Endothelial cell of umbilical vein (primary cell): ENCODE measurements around the gene NPY. TPM values are rescaled to one million over a fixed set of nuclear protein-coding genes. Genes with fewer than 3 reads are reported as not detected.

Experiments
- BruUV-seq: library from RNA; stranded (reverse); fragments of 400-500 nt; replicated peaks from 2 replicates; lab custom pipeline; 2021; lab: Mats Ljungman, UMichigan
- CTCF ChIA-PET: fragments of 300-600, 350-600 bp; sonication (Branson Sonifier 250); formaldehyde crosslinking; loops from one replicate; lab custom pipeline; 2021; ENCODE audit warnings: antibody characterized with exemption, inconsistent platforms; lab: Charles Lee
- POLR2A ChIA-PET: fragments of 300-600, 350-600 bp; sonication (Branson Sonifier 250); formaldehyde crosslinking; loops from one replicate; lab custom pipeline; 2021; ENCODE audit warnings: antibody characterized with exemption, inconsistent platforms; lab: Charles Lee
- DNase-seq: peaks from one replicate; pipeline ENCODE4 v3.0.0-alpha.2; 2011; ENCODE audit warnings: low read depth, low spot score
- FAIRE-seq: peaks from 2 replicates; lab custom pipeline; 2011; peaks lifted over from hg19 to GRCh38; lab: Jason Lieb, UNC
- H2AFZ ChIP-seq: 2 replicates; pipeline ENCODE4 v1.6.0; 2012; ENCODE audit warnings: low read depth, low read length, control low read depth, inconsistent platforms
- H3K27ac ChIP-seq: 2 replicates; pipeline ENCODE4 v1.5.1; 2011; ENCODE audit warnings: low read depth, mild to moderate bottlenecking, control low read depth, low read length, moderate library complexity; ENCODE audit not compliant: insufficient read depth
- H3K27me3 ChIP-seq, 2 experiments: 2 replicates each; pipeline versions ENCODE4 v1.6.0 to v1.6.1; 2011; ENCODE audit warnings: low read length in 2 of 2, mixed read lengths in 1 of 2; ENCODE audit not compliant: control insufficient read depth in 2 of 2, insufficient read depth in 2 of 2
- H3K36me3 ChIP-seq, 2 experiments: 2 replicates in 1 of 2; 3 replicates in 1 of 2; pipeline ENCODE4 v1.5.1; 2011; ENCODE audit warnings: low read length in 2 of 2, mild to moderate bottlenecking in 1 of 2, moderate library complexity in 1 of 2; ENCODE audit not compliant: control insufficient read depth in 2 of 2, insufficient read depth in 2 of 2; ENCODE audit errors: extremely low read depth in 1 of 2
- H3K4me1 ChIP-seq: 3 replicates; pipeline ENCODE4 v1.5.1; 2011; ENCODE audit warnings: mild to moderate bottlenecking, low read length; ENCODE audit not compliant: control insufficient read depth, insufficient read depth; ENCODE audit errors: extremely low read depth
- H3K4me2 ChIP-seq: 2 replicates; pipeline ENCODE4 v1.6.1; 2011; ENCODE audit warnings: low read length, control low read depth, mixed read lengths; ENCODE audit not compliant: insufficient read depth
- H3K4me3 ChIP-seq, 3 experiments: fragments of 200-600 bp in 1 of 3; sonication (generic), shearing (Covaris generic) in 1 of 3; replicated peaks in 1 of 3; 2 replicates each; pipeline ENCODE4 v1.5.1; 2011 to 2016; ENCODE audit warnings: control low read depth in 3 of 3, low read length in 3 of 3, mild to moderate bottlenecking in 2 of 3, inconsistent platforms in 1 of 3, low read depth in 1 of 3, moderate library complexity in 1 of 3; ENCODE audit not compliant: insufficient read depth in 1 of 3
- H3K79me2 ChIP-seq: 2 replicates; pipeline ENCODE4 v1.6.0; 2012; ENCODE audit warnings: low read length, inconsistent platforms; ENCODE audit not compliant: control insufficient read depth, insufficient read depth
- H3K9ac ChIP-seq: replicated peaks from 2 replicates; pipeline ENCODE3; 2011; ENCODE audit warnings: low read length, control low read depth; ENCODE audit not compliant: insufficient read depth; ENCODE audit errors: extremely low read depth
- H3K9me1 ChIP-seq: replicated peaks from 3 replicates; pipeline ENCODE4 v1.6.0; 2011; ENCODE audit warnings: mild to moderate bottlenecking, low read length; ENCODE audit not compliant: control insufficient read depth, insufficient read depth; ENCODE audit errors: extremely low read depth
- H3K9me3 ChIP-seq: replicated peaks from 2 replicates; pipeline ENCODE4 v1.5.1; 2012; ENCODE audit warnings: low read length, inconsistent platforms; ENCODE audit not compliant: control insufficient read depth, insufficient read depth
- H4K20me1 ChIP-seq: replicated peaks from 2 replicates; pipeline ENCODE3; 2011; ENCODE audit warnings: mild to moderate bottlenecking, low read length; ENCODE audit not compliant: control insufficient read depth, insufficient read depth; ENCODE audit errors: extremely low read depth
- EZH2 ChIP-seq: IDR thresholded peaks from 2 replicates; pipeline ENCODE4 v1.6.1; 2012; ENCODE audit warnings: borderline replicate concordance, low read depth, mild to moderate bottlenecking, moderate library complexity, low read length, inconsistent platforms; ENCODE audit not compliant: severe bottlenecking
- FOS ChIP-seq: IDR thresholded peaks from 2 replicates; pipeline ENCODE4 v1.6.1; 2011; ENCODE audit warnings: mild to moderate bottlenecking, low read length, moderate library complexity, borderline replicate concordance; ENCODE audit not compliant: insufficient read depth
- GATA2 ChIP-seq: IDR thresholded peaks from 2 replicates; pipeline ENCODE4 v1.7.0; 2011; ENCODE audit warnings: low read depth, mild to moderate bottlenecking, moderate library complexity, mixed read lengths, low read length; ENCODE audit not compliant: insufficient read length, insufficient read depth
- JUN ChIP-seq: IDR thresholded peaks from 2 replicates; pipeline ENCODE4 v1.6.1; 2011; ENCODE audit warnings: borderline replicate concordance, low read depth; ENCODE audit not compliant: insufficient read length, insufficient read depth
- MYC ChIP-seq: IDR thresholded peaks from one replicate; pipeline ENCODE4 v1.6.1; 2011; ENCODE audit warnings: mild to moderate bottlenecking, low read depth, low read length
- POLR2A ChIP-seq: IDR thresholded peaks from 2 replicates; pipeline ENCODE4 v1.6.1; 2012; ENCODE audit warnings: low read depth, mild to moderate bottlenecking, control low read depth, low read length
- POLR2AphosphoS5 ChIP-seq: IDR thresholded peaks from 2 replicates; pipeline ENCODE4 v1.6.1; 2012; ENCODE audit warnings: low read depth, mild to moderate bottlenecking, control low read depth, low read length, moderate library complexity; ENCODE audit not compliant: insufficient read depth
- dilution Hi-C: fragments of 300-500 bp; cut with MboI; formaldehyde crosslinking; loops from one replicate; pipeline ENCODE4 v1.15.0; 2019; ENCODE audit warnings: low sequenced_read_pairs; ENCODE audit not compliant: extremely low pct_ligation_motif_present
- intact Hi-C: fragments of 100-400 bp; cut with micrococcal nuclease; formaldehyde crosslinking; loops from one replicate; pipeline ENCODE4 v1.10.0; 2022
- polyA plus RNA-seq, 4 experiments: library from polyadenylated mRNA; depleted of rRNA in 3 of 4; stranded (reverse) in 3 of 4; unstranded in 1 of 4; fragments of >200 nt; gene quantifications; 2 replicates each; pipeline versions ENCODE4 v1.2.1 to v1.2.3, GENCODE V29; 2011 to 2012; ENCODE audit warnings: missing spikeins in 1 of 4
- total RNA-seq: library from RNA; stranded (reverse); gene quantifications from 2 replicates; pipeline ENCODE4 v1.2.3, GENCODE V29; 2021
- TF ChIP-seq, protein P1 (sequence below): IDR thresholded peaks from 2 replicates; pipeline ENCODE4 v1.6.1; 2011; ENCODE audit not compliant: insufficient read depth, insufficient read length
- TF ChIP-seq, protein P2 (sequence below), 2 donors: IDR thresholded peaks; 1 replicate in 1 of 2; 2 replicates in 1 of 2; pipeline ENCODE4 v1.5.1; 2011; ENCODE audit warnings: low read length in 2 of 2, mild to moderate bottlenecking in 2 of 2, moderate library complexity in 2 of 2, control low read depth in 1 of 2, inconsistent platforms in 1 of 2, low read depth in 1 of 2; ENCODE audit not compliant: insufficient read depth in 1 of 2; ENCODE audit errors: extremely low read depth in 1 of 2

NPY gene
- total and polyA plus RNA-seq, 2 donors (not counting 3 experiments of a cell fraction or from before 2014, with no cell fraction given) = not detected

DNA sequence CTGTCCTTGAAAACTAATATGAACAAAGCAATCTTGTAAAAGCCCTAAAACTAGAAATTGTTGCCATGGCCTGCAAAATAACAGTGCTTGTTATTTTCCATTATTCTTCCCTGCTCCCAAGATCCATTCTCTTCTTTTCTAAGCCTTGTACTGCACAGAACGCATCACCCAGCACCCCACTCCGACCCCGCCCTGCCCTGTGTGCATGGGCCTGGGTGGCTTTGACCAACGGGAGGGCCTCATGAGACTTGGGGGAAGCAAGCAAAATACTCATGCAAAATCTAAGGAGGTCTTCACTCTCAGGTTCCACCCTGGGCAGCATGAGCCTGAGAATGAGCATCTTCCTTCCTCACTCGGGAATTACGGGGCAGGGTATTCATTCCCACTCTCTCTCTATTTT is 32.4 kb downstream of the NPY start:
- Histone ChIP-seq H3K36me3 (no peaks in the 10 kb centered on the region), H3K27ac (no peak overlapping the region), H3K4me1 (no peaks in the 10 kb centered on the region), H2AFZ (no peak overlapping the region), H3K9ac (no peak overlapping the region), H3K9me1 (no peaks in the 10 kb centered on the region), H4K20me1 (no peaks in the 10 kb centered on the region), H3K79me2 (no peaks in the 10 kb centered on the region), H3K4me3 (no peak overlapping the region), H3K27me3 (no peaks in the 10 kb centered on the region), H3K4me2 (no peak overlapping the region), H3K9me3 (no peaks in the 10 kb centered on the region)
- intact Hi-C loops (no loop called here), dilution Hi-C loops (no loop called here)
- TF ChIP-seq EZH2 (no peak), GATA2 (no peak), POLR2A (no peak), MYC (no peak), FOS (no peak), POLR2AphosphoS5 (no peak), JUN (no peak)
- TF ChIP-seq, protein P1, sequence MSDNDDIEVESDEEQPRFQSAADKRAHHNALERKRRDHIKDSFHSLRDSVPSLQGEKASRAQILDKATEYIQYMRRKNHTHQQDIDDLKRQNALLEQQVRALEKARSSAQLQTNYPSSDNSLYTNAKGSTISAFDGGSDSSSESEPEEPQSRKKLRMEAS = no peak
- TF ChIP-seq, protein P2, sequence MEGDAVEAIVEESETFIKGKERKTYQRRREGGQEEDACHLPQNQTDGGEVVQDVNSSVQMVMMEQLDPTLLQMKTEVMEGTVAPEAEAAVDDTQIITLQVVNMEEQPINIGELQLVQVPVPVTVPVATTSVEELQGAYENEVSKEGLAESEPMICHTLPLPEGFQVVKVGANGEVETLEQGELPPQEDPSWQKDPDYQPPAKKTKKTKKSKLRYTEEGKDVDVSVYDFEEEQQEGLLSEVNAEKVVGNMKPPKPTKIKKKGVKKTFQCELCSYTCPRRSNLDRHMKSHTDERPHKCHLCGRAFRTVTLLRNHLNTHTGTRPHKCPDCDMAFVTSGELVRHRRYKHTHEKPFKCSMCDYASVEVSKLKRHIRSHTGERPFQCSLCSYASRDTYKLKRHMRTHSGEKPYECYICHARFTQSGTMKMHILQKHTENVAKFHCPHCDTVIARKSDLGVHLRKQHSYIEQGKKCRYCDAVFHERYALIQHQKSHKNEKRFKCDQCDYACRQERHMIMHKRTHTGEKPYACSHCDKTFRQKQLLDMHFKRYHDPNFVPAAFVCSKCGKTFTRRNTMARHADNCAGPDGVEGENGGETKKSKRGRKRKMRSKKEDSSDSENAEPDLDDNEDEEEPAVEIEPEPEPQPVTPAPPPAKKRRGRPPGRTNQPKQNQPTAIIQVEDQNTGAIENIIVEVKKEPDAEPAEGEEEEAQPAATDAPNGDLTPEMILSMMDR (IDR thresholded peaks at IDR 0.05; ENCODE audit: extremely low read depth in 1 of 2, insufficient read depth in 1 of 2, low read depth in 1 of 2, low read length in 2 of 2) = no peak
- no peak for FAIRE-seq
- POLR2A ChIA-PET = no interaction called here
- no TSS peak for BruUV-seq
- DNase-seq = no peak
- CTCF ChIA-PET = interaction anchor here (0.9 kb wide), 1 partner anchor 16 kb away, joined by 3 read pairs; no protein-coding TSS in a partner anchor
